GM23338 (cell line): ENCODE measurements around the gene RAB13. TPM values are rescaled to one million over a fixed set of nuclear protein-coding genes. Genes with fewer than 3 reads are reported as not detected.

Source experiments
- ATAC-seq: fragments of 200-7000 bp; cut with Tn5 transposase; 3 replicates; pipeline ENCODE4 v1.9.1; 2020
- DNase-seq: peaks from one replicate; pipeline ENCODE4 v3.0.0-alpha.2; 2015; ENCODE audit warnings: low spot score
- H2AFZ ChIP-seq: fragments of 200-600 bp; sonication (generic); 2 replicates; pipeline ENCODE4 v1.8.0; 2016; ENCODE audit warnings: antibody characterized with exemption, mild to moderate bottlenecking, moderate library complexity
- H3F3A ChIP-seq: fragments of 200-600 bp; sonication (generic); replicated peaks from 2 replicates; pipeline ENCODE4 v1.8.0; 2017; ENCODE audit warnings: antibody characterized with exemption, mixed run types, low read depth
- H3K27ac ChIP-seq: fragments of 200-600 bp; sonication (generic); 2 replicates; pipeline ENCODE4 v1.6.1; 2016; ENCODE audit warnings: low read depth
- H3K27me3 ChIP-seq: fragments of 200-600 bp; sonication (generic); 2 replicates; pipeline ENCODE4 v1.8.0; 2016; ENCODE audit warnings: mild to moderate bottlenecking, mixed run types, moderate library complexity; ENCODE audit not compliant: insufficient read depth
- H3K36me3 ChIP-seq: fragments of 200-600 bp; sonication (generic); 2 replicates; pipeline ENCODE4 v1.8.0; 2016; ENCODE audit warnings: mild to moderate bottlenecking; ENCODE audit not compliant: insufficient read depth
- H3K4me1 ChIP-seq: fragments of 200-600 bp; sonication (generic); 2 replicates; pipeline ENCODE4 v1.8.0; 2016; ENCODE audit warnings: mild to moderate bottlenecking, moderate library complexity; ENCODE audit not compliant: insufficient read depth
- H3K4me2 ChIP-seq: fragments of 200-600 bp; sonication (generic); 2 replicates; pipeline ENCODE4 v1.7.1; 2017; ENCODE audit warnings: mixed run types
- H3K4me3 ChIP-seq: fragments of 200-600 bp; sonication (generic); 2 replicates; pipeline ENCODE4 v1.6.1; 2016; ENCODE audit warnings: mixed run types
- H3K79me2 ChIP-seq: fragments of 200-600 bp; sonication (generic); replicated peaks from 2 replicates; pipeline ENCODE4 v1.8.0; 2017; ENCODE audit warnings: mild to moderate bottlenecking; ENCODE audit not compliant: insufficient read depth
- H3K9me2 ChIP-seq: fragments of 200-600 bp; sonication (generic); 2 replicates; pipeline ENCODE4 v1.8.0; 2017; ENCODE audit not compliant: insufficient read depth
- H4K20me1 ChIP-seq: fragments of 200-600 bp; sonication (generic); replicated peaks from 2 replicates; pipeline ENCODE4 v1.8.0; 2017; ENCODE audit warnings: mild to moderate bottlenecking; ENCODE audit not compliant: insufficient read depth
- H3K27ac Mint-ChIP-seq: 2 replicates; pipeline ENCODE4 v1.8.0; 2020; ENCODE audit warnings: inconsistent platforms, mild to moderate bottlenecking, moderate library complexity, mixed read lengths
- H3K27me3 Mint-ChIP-seq: 3 replicates; pipeline ENCODE4 v1.8.0; 2022; ENCODE audit warnings: low read depth, mild to moderate bottlenecking, moderate library complexity, mixed read lengths, inconsistent platforms; ENCODE audit not compliant: insufficient read depth, poor library complexity
- H3K36me3 Mint-ChIP-seq: 3 replicates; pipeline ENCODE4 v1.8.0; 2021; ENCODE audit warnings: low read depth, mild to moderate bottlenecking, inconsistent platforms, moderate library complexity, mixed read lengths
- H3K4me1 Mint-ChIP-seq: 3 replicates; pipeline ENCODE4 v1.8.0; 2020; ENCODE audit warnings: mild to moderate bottlenecking, inconsistent platforms, mixed read lengths
- H3K4me3 Mint-ChIP-seq: 3 replicates; pipeline ENCODE4 v1.8.0; 2021; ENCODE audit warnings: moderate library complexity, mild to moderate bottlenecking, inconsistent platforms, mixed read lengths
- H3K9me3 Mint-ChIP-seq: 3 replicates; pipeline ENCODE4 v1.8.0; 2020; ENCODE audit warnings: moderate library complexity, mild to moderate bottlenecking, inconsistent platforms, mixed read lengths
- CREB1 ChIP-seq: fragments of 250-450 bp; sonication (Bioruptor Pico); IDR thresholded peaks from 2 replicates; pipeline ENCODE4 v1.5.0; 2020; ENCODE audit warnings: low read depth, mild to moderate bottlenecking, moderate library complexity
- EZH2phosphoT487 ChIP-seq: fragments of 200-600 bp; sonication (generic); IDR thresholded peaks from one replicate; pipeline ENCODE4 v1.8.1; 2018; ENCODE audit warnings: antibody characterized with exemption; ENCODE audit not compliant: unreplicated experiment
- JUNB ChIP-seq: IDR thresholded peaks from one replicate; pipeline ENCODE4 v1.6.1; 2016; ENCODE audit warnings: antibody characterized with exemption; ENCODE audit not compliant: unreplicated experiment
- POLR2AphosphoS5 ChIP-seq: IDR thresholded peaks from 2 replicates; pipeline ENCODE4 v1.6.1; 2016; ENCODE audit warnings: antibody characterized with exemption, low read depth
- polyA plus RNA-seq: library from polyadenylated mRNA; unstranded; fragments of >200 nt; fragmentation: Nextera tagmentation; extraction: Ambion mirVana; gene quantifications from 2 replicates; pipeline ENCODE4 v1.2.1, GENCODE V29; 2016
- total RNA-seq: library from RNA; depleted of rRNA; stranded (reverse); fragments of >200 nt; shearing (Covaris generic); gene quantifications from 2 replicates; pipeline ENCODE4 v1.2.3, GENCODE V29; 2014
- TF ChIP-seq, protein P1 (sequence below): fragments of 250-450 bp; sonication (Bioruptor Pico); IDR thresholded peaks from 2 replicates; pipeline ENCODE4 v1.5.0; 2020; ENCODE audit warnings: mild to moderate bottlenecking, moderate library complexity
- TF ChIP-seq, protein P2 (sequence below): IDR thresholded peaks from 2 replicates; pipeline ENCODE4 v1.6.1; 2016; ENCODE audit warnings: antibody characterized with exemption

The RAB13 gene
- total and polyA plus RNA-seq, 2 experiments from 2014 or later, result 38.6 to 171 TPM

DNA sequence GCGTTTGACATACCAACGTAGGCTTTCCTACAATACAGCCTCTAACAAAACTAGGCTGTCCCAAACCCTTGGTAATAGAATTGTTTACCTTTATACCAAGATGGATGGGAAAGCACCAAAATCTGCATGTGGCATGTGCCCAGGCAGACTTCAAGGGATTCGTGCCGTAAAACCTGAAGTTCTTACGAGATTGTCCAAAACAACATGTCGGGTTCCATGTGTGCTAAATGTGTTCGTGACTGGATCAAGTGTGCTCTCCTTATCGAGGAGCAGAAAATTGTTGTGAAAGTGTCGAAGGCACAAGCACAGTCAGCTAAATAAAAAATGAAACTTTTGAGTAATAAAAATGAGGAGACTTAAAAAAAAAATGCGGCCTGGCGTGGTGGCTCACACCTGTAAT, 9.5 kb upstream of the RAB13 start (continued):
- TF ChIP-seq, protein P1, sequence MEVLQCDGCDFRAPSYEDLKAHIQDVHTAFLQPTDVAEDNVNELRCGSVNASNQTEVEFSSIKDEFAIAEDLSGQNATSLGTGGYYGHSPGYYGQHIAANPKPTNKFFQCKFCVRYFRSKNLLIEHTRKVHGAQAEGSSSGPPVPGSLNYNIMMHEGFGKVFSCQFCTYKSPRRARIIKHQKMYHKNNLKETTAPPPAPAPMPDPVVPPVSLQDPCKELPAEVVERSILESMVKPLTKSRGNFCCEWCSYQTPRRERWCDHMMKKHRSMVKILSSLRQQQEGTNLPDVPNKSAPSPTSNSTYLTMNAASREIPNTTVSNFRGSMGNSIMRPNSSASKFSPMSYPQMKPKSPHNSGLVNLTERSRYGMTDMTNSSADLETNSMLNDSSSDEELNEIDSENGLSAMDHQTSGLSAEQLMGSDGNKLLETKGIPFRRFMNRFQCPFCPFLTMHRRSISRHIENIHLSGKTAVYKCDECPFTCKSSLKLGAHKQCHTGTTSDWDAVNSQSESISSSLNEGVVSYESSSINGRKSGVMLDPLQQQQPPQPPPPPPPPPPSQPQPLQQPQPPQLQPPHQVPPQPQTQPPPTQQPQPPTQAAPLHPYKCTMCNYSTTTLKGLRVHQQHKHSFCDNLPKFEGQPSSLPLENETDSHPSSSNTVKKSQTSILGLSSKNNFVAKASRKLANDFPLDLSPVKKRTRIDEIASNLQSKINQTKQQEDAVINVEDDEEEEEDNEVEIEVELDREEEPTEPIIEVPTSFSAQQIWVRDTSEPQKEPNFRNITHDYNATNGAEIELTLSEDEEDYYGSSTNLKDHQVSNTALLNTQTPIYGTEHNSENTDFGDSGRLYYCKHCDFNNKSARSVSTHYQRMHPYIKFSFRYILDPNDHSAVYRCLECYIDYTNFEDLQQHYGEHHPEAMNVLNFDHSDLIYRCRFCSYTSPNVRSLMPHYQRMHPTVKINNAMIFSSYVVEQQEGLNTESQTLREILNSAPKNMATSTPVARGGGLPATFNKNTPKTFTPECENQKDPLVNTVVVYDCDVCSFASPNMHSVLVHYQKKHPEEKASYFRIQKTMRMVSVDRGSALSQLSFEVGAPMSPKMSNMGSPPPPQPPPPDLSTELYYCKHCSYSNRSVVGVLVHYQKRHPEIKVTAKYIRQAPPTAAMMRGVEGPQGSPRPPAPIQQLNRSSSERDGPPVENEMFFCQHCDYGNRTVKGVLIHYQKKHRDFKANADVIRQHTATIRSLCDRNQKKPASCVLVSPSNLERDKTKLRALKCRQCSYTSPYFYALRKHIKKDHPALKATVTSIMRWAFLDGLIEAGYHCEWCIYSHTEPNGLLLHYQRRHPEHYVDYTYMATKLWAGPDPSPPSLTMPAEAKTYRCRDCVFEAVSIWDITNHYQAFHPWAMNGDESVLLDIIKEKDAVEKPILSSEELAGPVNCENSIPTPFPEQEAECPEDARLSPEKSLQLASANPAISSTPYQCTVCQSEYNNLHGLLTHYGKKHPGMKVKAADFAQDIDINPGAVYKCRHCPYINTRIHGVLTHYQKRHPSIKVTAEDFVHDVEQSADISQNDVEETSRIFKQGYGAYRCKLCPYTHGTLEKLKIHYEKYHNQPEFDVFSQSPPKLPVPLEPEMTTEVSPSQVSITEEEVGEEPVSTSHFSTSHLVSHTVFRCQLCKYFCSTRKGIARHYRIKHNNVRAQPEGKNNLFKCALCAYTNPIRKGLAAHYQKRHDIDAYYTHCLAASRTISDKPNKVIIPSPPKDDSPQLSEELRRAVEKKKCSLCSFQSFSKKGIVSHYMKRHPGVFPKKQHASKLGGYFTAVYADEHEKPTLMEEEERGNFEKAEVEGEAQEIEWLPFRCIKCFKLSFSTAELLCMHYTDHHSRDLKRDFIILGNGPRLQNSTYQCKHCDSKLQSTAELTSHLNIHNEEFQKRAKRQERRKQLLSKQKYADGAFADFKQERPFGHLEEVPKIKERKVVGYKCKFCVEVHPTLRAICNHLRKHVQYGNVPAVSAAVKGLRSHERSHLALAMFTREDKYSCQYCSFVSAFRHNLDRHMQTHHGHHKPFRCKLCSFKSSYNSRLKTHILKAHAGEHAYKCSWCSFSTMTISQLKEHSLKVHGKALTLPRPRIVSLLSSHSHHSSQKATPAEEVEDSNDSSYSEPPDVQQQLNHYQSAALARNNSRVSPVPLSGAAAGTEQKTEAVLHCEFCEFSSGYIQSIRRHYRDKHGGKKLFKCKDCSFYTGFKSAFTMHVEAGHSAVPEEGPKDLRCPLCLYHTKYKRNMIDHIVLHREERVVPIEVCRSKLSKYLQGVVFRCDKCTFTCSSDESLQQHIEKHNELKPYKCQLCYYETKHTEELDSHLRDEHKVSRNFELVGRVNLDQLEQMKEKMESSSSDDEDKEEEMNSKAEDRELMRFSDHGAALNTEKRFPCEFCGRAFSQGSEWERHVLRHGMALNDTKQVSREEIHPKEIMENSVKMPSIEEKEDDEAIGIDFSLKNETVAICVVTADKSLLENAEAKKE (CRISPR knock-in tag), result no peak
- TF ChIP-seq JUNB (no peak), EZH2phosphoT487 (no peak), CREB1 (CRISPR knock-in tag) (no peak)
- TF ChIP-seq, protein P2, sequence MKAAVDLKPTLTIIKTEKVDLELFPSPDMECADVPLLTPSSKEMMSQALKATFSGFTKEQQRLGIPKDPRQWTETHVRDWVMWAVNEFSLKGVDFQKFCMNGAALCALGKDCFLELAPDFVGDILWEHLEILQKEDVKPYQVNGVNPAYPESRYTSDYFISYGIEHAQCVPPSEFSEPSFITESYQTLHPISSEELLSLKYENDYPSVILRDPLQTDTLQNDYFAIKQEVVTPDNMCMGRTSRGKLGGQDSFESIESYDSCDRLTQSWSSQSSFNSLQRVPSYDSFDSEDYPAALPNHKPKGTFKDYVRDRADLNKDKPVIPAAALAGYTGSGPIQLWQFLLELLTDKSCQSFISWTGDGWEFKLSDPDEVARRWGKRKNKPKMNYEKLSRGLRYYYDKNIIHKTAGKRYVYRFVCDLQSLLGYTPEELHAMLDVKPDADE, result no peak

DNA sequence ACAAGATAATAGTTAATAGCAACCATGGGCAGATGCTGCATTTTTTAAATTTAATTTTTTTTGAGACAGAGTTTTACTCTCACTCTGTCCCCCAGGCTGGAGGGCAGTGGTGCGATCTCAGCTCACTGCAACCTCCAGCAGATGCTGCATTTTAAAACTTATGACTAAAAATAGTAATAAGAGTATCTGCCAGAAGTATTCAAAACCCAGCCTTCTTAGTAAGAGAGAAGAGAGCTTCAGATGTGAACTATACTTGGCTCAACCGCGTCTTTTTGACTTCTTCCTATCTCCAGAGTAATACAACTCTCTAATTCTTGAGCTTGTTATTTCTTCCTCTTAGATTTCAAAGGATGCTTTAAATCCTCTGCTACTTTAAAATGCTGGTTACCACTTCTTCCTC, 9.1 kb upstream of the RAB13 start:
- no peak overlapping the region for H3K27ac Mint-ChIP-seq
- no peak overlapping the region for H3K4me3 Mint-ChIP-seq
- H3K27me3 Mint-ChIP-seq, result peaks cover 21% of the 10 kb centered on the region
- H3K4me3 ChIP-seq, result no peak overlapping the region
- H3K4me1 ChIP-seq, result peaks cover 17% of the 10 kb centered on the region
- no peak overlapping the region for H2AFZ ChIP-seq
- no peak for ATAC-seq
- peaks cover 38% of the 10 kb centered on the region for H3K36me3 ChIP-seq
- no peak for DNase-seq
- peaks cover 23% of the 10 kb centered on the region for H3K79me2 ChIP-seq
- 0 out of 2 replicates have a peak overlapping the region, but pooled peaks have one; percentile 2 for H3K27ac ChIP-seq
- H4K20me1 ChIP-seq, result peaks cover 27% of the 10 kb centered on the region
- peaks cover 8% of the 10 kb centered on the region; the same call in 2 of the 3 replicates for H3K9me3 Mint-ChIP-seq
- peaks cover 42% of the 10 kb centered on the region for H3F3A ChIP-seq
- H3K36me3 Mint-ChIP-seq, result peaks cover 60% of the 10 kb centered on the region
- H3K9me2 ChIP-seq, result no peaks in the 10 kb centered on the region
- no peak overlapping the region for H3K4me2 ChIP-seq
- H3K27me3 ChIP-seq, result no peaks in the 10 kb centered on the region
- H3K4me1 Mint-ChIP-seq, result peaks cover 17% of the 10 kb centered on the region
- TF ChIP-seq, protein P2, result no peak
- peak; percentile 34; the same call in 1 of the 2 replicates for TF ChIP-seq POLR2AphosphoS5
